ENCODE data around the gene PHACTR4. TPM values are rescaled to one million over a fixed set of nuclear protein-coding genes. Genes with fewer than 3 reads are reported as not detected.

The PHACTR4 gene
- total RNA-seq, 1 donor from 2014 or later, result 80.8 TPM

DNA sequence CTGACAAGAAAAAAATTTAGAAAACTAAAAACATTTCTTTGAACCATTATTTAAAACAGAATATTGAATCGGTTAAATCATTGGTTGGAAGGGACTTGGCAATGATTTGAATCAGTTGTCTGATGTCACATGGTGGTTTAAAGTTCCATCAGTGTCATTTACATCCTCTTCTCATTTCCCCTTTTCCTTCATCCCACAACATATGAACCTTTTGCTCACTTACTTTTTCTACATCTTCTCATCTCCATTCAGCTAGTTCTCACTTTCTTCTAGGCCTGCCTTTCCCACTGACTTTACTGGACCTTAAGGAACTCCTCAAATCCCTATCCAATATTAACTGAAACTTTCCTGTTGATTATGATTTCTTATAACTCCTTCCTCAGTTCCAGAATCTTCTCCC, 58.5 kb downstream of the PHACTR4 start:
- H3K4me3 Mint-ChIP-seq, result no peak overlapping the region
- DNase-seq (ENCODE audit: low read depth, low spot score), result no peak

GRCh38 chr1:28428990-28429520, 59.5 kb downstream of the PHACTR4 start:
- Mint-ChIP-seq H3K4me3 (no peak overlapping the region), H3K27me3 (ENCODE audit: low read depth) (no peaks in the 10 kb centered on the region), H3K4me1 (no peaks in the 10 kb centered on the region), H3K27ac (ENCODE audit: unreplicated experiment) (no peak overlapping the region), H3K36me3 (ENCODE audit: low read depth) (no peaks in the 10 kb centered on the region), H3K9me3 (no peaks in the 10 kb centered on the region)
- TF ChIP-seq CTCF (conservative IDR thresholded peaks at IDR 0.05), result no peak
- no peak for DNase-seq (ENCODE audit: low read depth, low spot score)

More for the DNA sequence above, 58.5 kb downstream of the PHACTR4 start:
- no peaks in the 10 kb centered on the region for H3K9me3 Mint-ChIP-seq
- H3K27ac Mint-ChIP-seq (ENCODE audit: unreplicated experiment), result no peak overlapping the region
- H3K27me3 Mint-ChIP-seq (ENCODE audit: low read depth), result no peaks in the 10 kb centered on the region
- H3K4me1 Mint-ChIP-seq, result no peaks in the 10 kb centered on the region
- H3K36me3 Mint-ChIP-seq (ENCODE audit: low read depth), result no peaks in the 10 kb centered on the region
- TF ChIP-seq CTCF (conservative IDR thresholded peaks at IDR 0.05), result no peak

- Mint-ChIP-seq H3K36me3 (ENCODE audit: low read depth) (peaks cover 4% of the 10 kb centered on the region), H3K27ac (ENCODE audit: unreplicated experiment) (no peak overlapping the region), H3K9me3 (no peaks in the 10 kb centered on the region), H3K4me3 (no peak overlapping the region), H3K27me3 (ENCODE audit: low read depth) (no peaks in the 10 kb centered on the region), H3K4me1 (peaks cover 15% of the 10 kb centered on the region)
- TF ChIP-seq CTCF (conservative IDR thresholded peaks at IDR 0.05), result peak; percentile 22
- DNase-seq (ENCODE audit: low read depth, low spot score), result no peak
Observed at GRCh38 chr1:28436211-28436769, 66.8 kb downstream of the PHACTR4 start.

GRCh38 chr1:28437264-28437923, 67.9 kb downstream of the PHACTR4 start:
- H3K9me3 Mint-ChIP-seq, result no peaks in the 10 kb centered on the region
- no peak for DNase-seq (ENCODE audit: low read depth, low spot score)
- peaks cover 4% of the 10 kb centered on the region for H3K36me3 Mint-ChIP-seq (ENCODE audit: low read depth)
- no peak for TF ChIP-seq CTCF (conservative IDR thresholded peaks at IDR 0.05)
- H3K27ac Mint-ChIP-seq (ENCODE audit: unreplicated experiment), result no peak overlapping the region
- no peak overlapping the region for H3K4me3 Mint-ChIP-seq
- H3K27me3 Mint-ChIP-seq (ENCODE audit: low read depth), result no peaks in the 10 kb centered on the region
- peaks cover 15% of the 10 kb centered on the region for H3K4me1 Mint-ChIP-seq

GRCh38 chr1:28437924-28438699, 68.6 kb downstream of the PHACTR4 start:
- Mint-ChIP-seq H3K36me3 (ENCODE audit: low read depth) (peaks cover 4% of the 10 kb centered on the region), H3K27ac (ENCODE audit: unreplicated experiment) (no peak overlapping the region), H3K9me3 (no peaks in the 10 kb centered on the region), H3K27me3 (ENCODE audit: low read depth) (no peaks in the 10 kb centered on the region), H3K4me3 (no peak overlapping the region), H3K4me1 (peaks cover 15% of the 10 kb centered on the region)
- TF ChIP-seq CTCF (conservative IDR thresholded peaks at IDR 0.05), result no peak
- DNase-seq (ENCODE audit: low read depth, low spot score), result peak; percentile 5

All from neural crest cell (in vitro differentiated cells).